ENCODE results near the gene TMEM198. TPM values are rescaled to one million over a fixed set of nuclear protein-coding genes. Genes with fewer than 3 reads are reported as not detected.
A peak's percentile ranks its signal among the peaks of the same experiment; 100 is the strongest.

TMEM198 gene
- total and polyA plus RNA-seq, 12 donors: 3.3 to 16.2 (median 10.2) TPM

DNA sequence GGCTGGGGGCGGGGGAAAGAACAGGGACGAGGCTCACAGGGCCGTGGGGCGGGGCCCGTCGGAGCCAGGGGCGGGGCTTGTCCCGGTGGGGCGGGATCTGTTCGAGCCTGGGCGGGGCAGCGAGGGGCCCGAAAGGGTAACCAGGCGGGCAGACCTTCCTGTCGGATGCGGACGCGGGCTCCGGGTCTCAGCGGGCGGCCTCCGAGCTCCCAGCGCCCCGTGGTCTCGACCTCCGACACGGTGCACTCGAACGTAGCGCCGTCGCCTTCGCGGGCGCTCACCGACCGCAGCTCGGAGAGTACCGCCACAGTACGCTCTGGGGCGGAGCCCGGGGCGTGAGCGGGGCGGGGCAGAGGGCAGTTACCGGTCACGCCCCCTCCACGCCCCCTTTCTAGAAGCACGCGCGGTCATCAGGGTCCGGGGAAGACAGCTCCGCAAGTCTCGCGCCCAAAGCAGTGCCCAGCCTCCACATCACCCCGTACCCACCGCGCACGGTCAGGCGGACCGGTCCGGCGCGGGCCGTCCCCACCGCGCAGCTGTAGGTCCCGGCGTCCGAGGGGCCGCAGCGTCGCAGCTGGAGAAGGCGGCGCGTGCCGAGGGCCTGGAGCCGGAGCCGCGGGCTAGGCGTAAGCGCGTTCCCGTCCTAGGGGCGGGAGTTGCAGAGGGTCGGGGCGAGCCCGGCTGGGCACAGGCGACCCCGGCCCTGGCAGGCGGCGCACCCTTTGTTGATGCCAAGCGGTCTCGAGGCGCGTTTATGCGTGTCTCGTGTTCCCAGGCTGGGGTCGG lies 8.7 kb downstream of the TMEM198 start:
- TF ChIP-seq CTCF (IDR thresholded peaks at IDR 0.05): no peak
- TF ChIP-seq POLR2A (IDR thresholded peaks at IDR 0.05): peak in 1 of 2 donors; percentile 34
- intact Hi-C loops (cut with DNase I): no loop called here
- WGBS, 4 donors: 1% methylated on average over 30 to 99 of the region's 99 CpGs
- H3K4me3 ChIP-seq: peak overlapping the region in 2 of 4 donors; percentile 61 to 62
- peak; percentile 77 to 95 (median 91) for DNase-seq
- H3K36me3 ChIP-seq (replicated peaks in 1 of 2): no peaks in the 10 kb centered on the region
- H3K27ac ChIP-seq: peak overlapping the region in 2 of 5 donors; percentile 76 to 84
- no peaks in the 10 kb centered on the region for H3K27me3 ChIP-seq
- H3K9me3 ChIP-seq (replicated peaks in 1 of 3): no peaks in the 10 kb centered on the region
- H3K4me1 ChIP-seq (replicated peaks in 1 of 2): peaks cover 14 to 16% of the 10 kb centered on the region in 2 donors

GRCh38 chr2:219553168-219553417 lies 9.3 kb downstream of the TMEM198 start:
- intact Hi-C loops (cut with DNase I): no loop called here
- Histone ChIP-seq H3K4me1 (replicated peaks in 1 of 2) (peaks cover 14 to 16% of the 10 kb centered on the region in 2 donors), H3K36me3 (replicated peaks in 1 of 2) (no peaks in the 10 kb centered on the region), H3K27me3 (no peaks in the 10 kb centered on the region), H3K27ac (peak overlapping the region in 1 of 5 donors; percentile 76), H3K4me3 (peak overlapping the region in 2 of 4 donors; percentile 61 to 62), H3K9me3 (replicated peaks in 1 of 3) (no peaks in the 10 kb centered on the region)
- TF ChIP-seq POLR2A (IDR thresholded peaks at IDR 0.05): no peak
- TF ChIP-seq CTCF (IDR thresholded peaks at IDR 0.05): no peak
- 17 to 29% (median 20%) methylated on average over 6 to 7 of the region's 7 CpGs for WGBS, 4 donors
- no peak for DNase-seq

DNA sequence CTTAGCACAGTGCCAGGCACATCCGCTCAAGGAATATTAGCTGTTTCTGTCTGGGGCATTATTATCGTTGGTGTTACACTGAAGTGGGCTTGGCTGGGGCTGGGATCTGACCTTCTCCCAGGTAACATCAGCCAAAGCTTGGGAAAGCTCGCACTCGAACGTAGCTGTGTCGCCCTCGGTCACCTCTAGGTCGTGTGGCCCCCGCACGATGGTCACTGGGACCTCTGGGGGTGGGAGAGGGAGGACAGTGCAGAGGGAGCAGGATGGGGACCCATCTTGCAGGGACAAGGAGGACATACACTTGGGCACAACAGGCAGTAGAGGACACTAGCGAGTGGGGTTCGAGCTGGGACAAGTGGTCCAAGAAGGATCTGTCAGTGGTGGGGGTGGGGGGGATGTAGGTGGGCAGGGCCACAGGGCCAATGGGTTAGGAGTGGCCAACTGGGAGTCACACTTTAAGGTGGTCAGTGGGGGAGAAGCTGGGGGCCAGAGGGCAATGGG lies 9.7 kb downstream of the TMEM198 start:
- H3K36me3 ChIP-seq (replicated peaks in 1 of 2): no peaks in the 10 kb centered on the region
- no peaks in the 10 kb centered on the region for H3K27me3 ChIP-seq
- H3K27ac ChIP-seq: no peak overlapping the region
- DNase-seq: no peak
- intact Hi-C loops (cut with DNase I): no loop called here
- H3K4me1 ChIP-seq (replicated peaks in 1 of 2): peaks cover 14 to 16% of the 10 kb centered on the region in 2 donors
- no peaks in the 10 kb centered on the region for H3K9me3 ChIP-seq (replicated peaks in 1 of 3)
- H3K4me3 ChIP-seq: no peak overlapping the region
- TF ChIP-seq POLR2A (IDR thresholded peaks at IDR 0.05) (no peak), CTCF (IDR thresholded peaks at IDR 0.05) (no peak)
- whole genome bisulfite sequencing, 4 donors: 70 to 85% (median 79%) methylated on average over 7 to 12 of the region's 12 CpGs

DNA sequence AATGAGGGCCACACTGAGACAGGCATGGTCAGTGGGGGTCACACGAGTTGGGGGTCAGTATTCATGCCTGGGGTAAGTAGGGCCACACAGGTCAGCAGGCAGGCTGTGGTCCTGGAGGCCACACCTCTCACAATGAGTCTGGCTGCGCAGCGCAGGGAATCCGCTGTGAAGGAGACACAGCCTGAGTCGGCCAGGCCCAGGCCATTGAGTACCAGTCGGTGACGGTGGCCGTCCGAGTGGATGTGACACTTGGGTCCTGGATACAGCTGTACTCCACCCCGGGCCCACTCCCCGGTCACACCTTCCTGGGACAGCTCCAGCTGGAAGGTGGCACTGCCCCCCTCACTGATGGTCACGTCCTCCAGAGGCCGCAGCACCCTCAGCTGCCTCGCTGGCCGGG lies 10.5 kb downstream of the TMEM198 start:
- DNase-seq: no peak
- intact Hi-C loops (cut with DNase I): no loop called here
- TF ChIP-seq CTCF (IDR thresholded peaks at IDR 0.05) (no peak), POLR2A (IDR thresholded peaks at IDR 0.05) (no peak)

More for the DNA sequence above, 10.5 kb downstream of the TMEM198 start:
- H3K27ac ChIP-seq: no peak overlapping the region
- H3K4me3 ChIP-seq: no peak overlapping the region
- WGBS, 4 donors: 40 to 96% (median 89%) methylated on average over 1 to 15 of the region's 15 CpGs
- no peaks in the 10 kb centered on the region for H3K9me3 ChIP-seq (replicated peaks in 1 of 3)
- H3K36me3 ChIP-seq (replicated peaks in 1 of 2): no peaks in the 10 kb centered on the region
- peaks cover 14 to 16% of the 10 kb centered on the region in 2 donors for H3K4me1 ChIP-seq (replicated peaks in 1 of 2)
- no peaks in the 10 kb centered on the region for H3K27me3 ChIP-seq
